ENCODE measurements around the gene HDDC2.
"Not testable (repeated sequence)": the region's sequence is repeated elsewhere in the genome, so short reads cannot be mapped to it uniquely, and the experiment has no call there.

Gene HDDC2

DNA sequence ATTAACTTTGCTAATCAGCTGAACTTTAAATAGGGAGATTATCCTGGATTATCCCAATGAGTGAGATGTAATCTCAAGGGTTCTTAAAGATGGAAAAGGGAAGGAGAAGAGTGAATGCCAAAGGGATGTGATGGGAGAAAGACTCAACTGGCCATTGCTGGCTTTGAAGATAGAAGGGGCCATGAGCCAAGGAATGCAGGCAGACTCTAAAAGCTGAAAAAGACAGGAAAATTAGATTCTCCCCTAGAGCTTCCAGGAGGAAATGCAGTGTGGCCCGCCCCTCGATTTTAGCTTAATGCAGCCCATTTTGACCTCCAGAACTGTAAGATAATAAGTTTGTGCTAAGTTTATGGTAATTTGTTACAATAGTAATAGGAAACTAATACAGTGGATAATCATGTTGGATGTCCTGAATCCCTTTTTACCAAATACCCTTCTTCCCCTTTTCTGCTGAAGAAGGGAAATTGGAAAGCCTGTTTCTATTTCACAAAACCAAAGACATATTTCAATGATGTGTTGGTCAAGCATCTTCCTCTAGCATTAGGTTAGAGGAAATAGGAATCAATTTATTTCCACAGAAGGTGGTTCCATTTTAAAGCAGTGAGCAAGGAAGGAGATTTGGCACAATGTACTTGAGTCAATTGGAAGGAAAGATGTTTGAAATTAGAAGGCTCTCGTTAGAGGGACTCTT lies 3.3 kb upstream of the HDDC2 start:
- DNase-seq = no peak

DNA sequence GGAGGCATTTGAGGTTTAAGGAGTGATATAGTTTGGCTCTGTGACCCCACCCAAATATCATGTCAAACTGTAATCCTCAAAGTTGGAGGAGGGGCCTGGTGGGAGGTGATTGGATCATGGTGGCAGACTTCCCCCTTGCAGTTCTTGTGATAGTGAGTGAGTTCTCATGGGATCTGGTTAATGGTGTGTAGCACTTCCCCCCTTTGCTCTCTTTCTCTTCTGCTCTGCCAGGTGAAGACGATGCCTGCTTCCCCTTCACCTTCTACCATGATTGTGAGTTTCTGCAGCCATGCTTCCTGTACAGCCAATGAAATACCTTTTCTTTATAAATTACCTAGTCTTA lies 1.7 kb upstream of the HDDC2 start:
- no peak for DNase-seq

DNA sequence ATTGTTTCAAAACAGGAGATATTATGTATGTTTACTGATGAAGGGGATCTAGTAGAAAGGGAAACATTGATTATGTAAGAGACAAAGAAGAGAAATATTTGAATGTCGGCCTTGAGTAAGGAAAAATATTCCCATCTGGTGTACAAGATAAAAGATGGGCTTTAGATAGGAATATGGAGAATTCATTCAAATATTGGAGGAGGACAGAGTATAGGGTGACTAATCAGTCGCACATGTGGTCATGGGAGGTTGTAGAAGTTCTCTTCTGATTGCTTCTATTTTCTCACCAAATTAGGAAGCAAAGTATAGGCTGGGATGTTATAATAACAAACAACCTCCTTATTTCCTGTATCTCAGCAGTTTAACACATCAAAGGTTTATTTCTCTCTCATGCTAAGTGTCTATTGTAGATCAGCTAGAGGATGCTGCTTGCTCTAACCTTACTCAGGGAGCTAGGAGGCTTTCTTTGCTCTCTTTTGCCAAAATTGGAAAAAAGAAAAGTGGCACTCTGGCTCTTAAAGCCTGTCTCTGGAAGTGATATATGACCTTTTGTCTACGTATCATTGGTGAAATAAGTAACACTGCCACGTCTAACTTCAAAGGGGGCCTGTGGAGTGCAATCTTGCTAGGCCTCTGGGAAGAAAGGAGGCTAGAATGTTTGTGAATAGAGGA lies 1.2 kb upstream of the HDDC2 start:
- DNase-seq = no peak

DNA sequence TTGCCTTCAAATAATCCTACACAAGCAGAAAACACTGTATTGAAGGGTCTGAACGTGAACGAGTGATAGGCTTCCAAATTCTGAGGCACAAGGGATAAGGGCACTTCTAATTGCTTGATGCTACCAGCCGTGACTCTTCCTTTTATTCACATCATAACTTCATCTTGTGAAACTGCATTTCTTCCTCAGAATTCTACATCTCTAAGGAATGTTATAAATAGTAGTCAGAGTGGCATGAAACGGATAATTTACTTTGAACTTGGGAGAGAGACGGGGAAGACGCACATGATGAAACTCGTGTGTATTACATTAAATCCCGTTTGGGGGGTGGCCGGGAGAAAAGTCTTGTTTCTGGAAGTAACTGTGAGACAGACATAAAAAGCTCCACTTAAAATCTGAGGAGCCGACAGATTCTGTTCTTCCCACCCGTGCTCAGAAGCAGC lies 754 bp downstream of the HDDC2 start:
- no peak for DNase-seq

DNA sequence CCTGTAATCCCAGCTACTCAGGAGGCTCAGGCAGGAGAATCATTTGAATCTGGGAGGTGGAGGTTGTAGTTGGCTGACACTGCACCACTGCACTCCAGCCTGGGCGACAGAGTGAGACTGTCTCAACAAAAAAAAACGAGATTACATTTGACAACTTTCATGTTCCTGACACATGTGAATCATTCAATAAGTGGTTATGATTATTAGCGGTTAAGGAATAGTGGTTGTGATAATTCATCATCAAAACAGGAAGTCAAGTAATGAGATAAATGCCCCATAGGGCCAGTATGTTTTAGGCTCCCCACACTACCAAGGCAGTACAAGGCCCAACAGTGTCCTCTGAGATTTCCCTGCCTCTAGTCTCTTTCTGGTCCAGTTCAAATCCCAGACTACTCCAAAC lies 2.5 kb downstream of the HDDC2 start:
- DNase-seq = no peak

GRCh38 chr6:125296471-125296870 lies 5.3 kb downstream of the HDDC2 start:
- no peak for DNase-seq

DNA sequence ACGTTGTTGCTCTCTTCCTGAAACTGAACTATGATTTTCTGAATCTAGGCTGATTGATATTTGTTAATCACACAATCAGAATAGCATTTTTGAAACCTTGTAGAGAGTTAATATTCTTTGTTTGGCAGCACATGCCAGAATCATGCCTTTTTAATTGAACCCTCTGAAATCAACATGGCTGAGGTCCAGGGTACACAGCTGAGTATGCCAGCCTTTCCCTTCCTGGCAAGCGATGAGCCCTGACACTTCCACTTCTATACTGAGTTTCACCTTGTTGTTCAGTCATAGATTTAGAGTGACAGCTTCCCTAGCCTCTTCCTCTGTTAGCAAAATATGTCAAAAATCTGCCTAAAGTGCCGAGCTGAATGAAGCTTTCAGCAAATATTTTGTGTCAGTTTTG lies 6.8 kb downstream of the HDDC2 start:
- DNase-seq = no peak

- no peak for DNase-seq
These were observed 7.7 kb downstream of the HDDC2 start for GRCh38 chr6:125294036-125294435.

DNA sequence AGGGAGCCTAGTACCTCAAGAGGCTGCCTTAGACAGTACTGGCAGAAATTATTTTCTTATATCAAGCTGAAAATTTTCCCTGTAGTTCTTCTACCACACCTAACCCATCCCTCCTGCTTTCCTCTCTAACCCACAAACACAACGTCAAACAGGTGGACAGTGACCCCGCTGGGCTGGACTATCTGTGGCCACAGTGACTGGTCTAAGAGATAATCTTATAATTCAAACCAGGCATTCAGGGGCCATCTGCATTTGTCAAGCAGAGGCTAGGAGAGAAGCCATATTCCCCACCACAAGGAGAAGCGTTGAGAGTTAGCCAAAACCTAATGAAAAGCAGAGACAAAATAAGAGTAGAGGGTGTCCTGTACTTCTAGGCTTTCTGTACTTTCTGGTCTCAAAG lies 8.2 kb downstream of the HDDC2 start:
- no peak for DNase-seq

- DNase-seq = no peak
These were observed 14.0 kb downstream of the HDDC2 start for GRCh38 chr6:125287718-125288117.

DNA sequence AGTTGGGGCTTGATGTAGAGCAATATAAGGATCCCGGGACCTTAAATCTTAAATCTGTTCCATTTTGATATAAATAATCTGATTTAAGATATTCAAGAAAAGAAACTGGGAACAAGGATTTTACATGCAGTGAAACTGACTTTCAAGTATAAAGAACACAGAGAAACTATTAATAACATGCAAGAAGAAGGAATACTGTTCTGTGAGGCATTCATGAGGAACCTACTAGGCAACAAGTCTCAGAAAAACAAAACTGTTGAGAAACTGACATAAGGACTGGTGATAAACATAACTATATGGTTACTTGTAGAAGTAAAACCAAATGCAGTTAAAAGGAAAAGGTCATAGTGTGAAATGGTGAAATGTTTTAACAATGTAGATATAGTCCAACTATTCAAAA lies 15.8 kb downstream of the HDDC2 start:
- DNase-seq = no peak

- no peak for DNase-seq
These were observed 16.4 kb downstream of the HDDC2 start for GRCh38 chr6:125285353-125285752.

DNA sequence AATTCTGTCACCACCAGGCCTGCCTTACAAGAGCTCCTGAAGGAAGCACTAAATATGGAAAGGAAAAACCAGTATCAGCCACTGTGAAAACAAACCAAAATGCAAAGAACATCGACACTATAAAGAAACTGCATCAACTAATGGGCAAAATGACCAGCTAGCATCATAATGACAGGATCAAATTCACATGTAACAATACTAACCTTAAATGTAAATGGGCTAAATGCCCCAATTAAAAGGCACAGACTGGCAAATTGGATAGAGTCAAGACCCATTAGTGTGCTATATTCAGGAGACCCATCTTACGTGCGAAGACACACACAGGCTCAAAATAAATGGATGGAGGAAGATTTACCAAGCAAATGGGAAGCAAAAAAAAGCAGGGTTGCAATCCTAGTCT lies 19.3 kb downstream of the HDDC2 start:
- DNase-seq = not testable (repeated sequence)

GRCh38 chr6:125280370-125281035 lies 21.3 kb downstream of the HDDC2 start:
- DNase-seq = not testable (repeated sequence)

DNA sequence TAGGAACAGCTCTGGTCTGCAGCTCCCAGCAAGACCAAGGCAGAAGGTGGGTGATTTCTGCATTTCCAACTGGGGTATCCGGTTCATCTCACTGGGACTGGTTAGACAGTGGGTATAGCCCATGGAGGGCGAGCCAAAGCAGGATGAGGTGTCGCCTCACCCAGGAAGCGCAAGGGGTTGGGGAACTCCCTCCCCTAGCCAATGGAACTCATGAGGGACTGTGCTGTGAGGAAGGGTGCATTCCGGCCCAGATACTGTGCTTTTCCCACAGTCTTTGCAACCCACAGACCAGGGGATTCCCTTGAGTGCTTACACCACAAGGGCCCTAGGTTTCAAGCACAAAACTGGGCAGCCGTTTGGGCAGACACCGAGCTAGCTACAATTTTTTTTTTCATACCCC lies 21.8 kb downstream of the HDDC2 start:
- DNase-seq = no peak

DNA sequence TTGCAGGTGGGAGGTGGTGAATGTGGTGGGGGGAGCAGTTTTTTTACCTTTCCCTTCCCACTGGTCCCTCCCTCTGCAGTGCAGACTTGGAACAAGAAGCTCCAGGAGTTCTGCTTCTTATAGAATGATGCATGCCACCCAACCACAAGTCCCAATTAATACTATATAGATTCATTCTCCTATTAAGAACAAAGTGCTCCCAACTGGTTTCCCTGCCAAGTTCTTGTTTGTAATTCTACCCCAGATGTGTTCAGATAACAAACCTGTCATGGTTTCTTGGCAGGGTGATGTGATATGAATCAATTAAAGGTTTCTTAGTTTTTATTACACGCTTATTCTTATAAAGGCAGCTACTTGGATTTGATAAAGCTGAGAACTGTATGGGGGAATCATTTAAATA lies 23.9 kb downstream of the HDDC2 start:
- DNase-seq = no peak

GRCh38 chr6:125275779-125276178 lies 26.0 kb downstream of the HDDC2 start:
- no peak for DNase-seq

DNA sequence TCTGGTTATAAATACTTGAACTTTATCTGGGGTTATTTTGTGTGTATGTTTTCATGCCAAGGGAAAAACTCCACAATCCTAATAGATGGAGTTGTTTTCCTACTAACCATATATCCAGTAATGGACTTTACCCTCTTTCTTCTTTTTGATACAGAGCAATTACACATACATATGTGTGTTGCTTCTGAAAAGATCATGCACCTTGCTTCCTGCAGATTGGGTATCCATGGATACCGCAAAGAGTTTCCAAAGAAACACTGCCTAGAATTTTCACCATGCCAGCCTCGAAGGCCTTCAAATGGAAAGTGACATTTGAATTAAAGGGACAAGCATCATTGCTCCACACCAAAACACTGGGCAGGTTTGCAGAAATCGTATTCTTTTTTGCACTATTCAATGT lies 26.8 kb downstream of the HDDC2 start:
- DNase-seq = no peak

DNA sequence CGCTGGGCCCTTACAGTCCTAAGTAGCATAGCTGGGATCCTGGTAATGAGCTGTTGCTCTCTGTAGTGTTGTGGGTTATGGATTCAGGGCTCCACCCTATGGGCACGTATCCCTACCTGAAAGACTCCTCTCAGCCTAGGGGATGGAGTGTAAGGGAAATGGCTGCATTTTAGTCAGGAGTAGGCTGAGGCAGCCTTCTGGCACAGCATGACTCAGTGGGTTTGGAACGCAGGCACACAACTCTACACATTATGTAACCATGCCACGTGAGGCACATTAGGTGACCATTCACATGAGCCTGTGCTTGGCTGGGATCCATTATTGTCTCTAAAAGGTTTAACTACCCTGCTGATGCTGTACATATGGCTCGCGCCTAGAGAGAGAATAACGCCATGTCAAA lies 27.8 kb downstream of the HDDC2 start:
- DNase-seq = no peak

DNA sequence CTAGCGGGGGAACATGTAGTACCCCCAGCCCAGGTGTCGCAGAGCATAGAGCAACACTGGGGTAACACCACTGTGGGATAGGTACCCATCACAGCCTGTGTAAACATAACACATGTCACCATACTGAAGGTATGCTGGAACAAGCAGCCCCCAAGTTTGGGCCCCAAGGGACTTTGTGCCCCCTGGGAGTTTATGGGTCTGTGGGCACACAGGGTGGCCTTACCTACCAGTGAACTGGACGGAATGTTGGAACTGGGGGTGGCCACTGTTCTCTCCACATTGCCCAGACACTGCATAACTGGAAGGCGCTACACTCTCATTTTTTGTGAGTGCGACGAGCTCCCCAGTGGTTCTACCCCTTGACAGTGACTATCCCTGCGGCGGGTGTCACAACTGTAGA lies 28.5 kb downstream of the HDDC2 start:
- no peak for DNase-seq

GRCh38 chr6:125271486-125272159 lies 30.1 kb downstream of the HDDC2 start:
- DNase-seq = no peak

- DNase-seq = no peak
These were observed 31.4 kb downstream of the HDDC2 start for GRCh38 chr6:125270380-125270779.

GRCh38 chr6:125269328-125269985 lies 32.3 kb downstream of the HDDC2 start:
- DNase-seq = no peak

Data from femur (tissue), 1 donor.